SK-N-SH (cell line): ENCODE results near the gene PRADC1.

Experiments
- CHD2 ChIP-seq: fragments of 150-350 bp; IDR thresholded peaks from 2 replicates; pipeline ENCODE4 v1.6.1; 2018; ENCODE audit warnings: low read length; ENCODE audit not compliant: partially characterized antibody
- EP300 ChIP-seq, 2 experiments: IDR thresholded peaks; 2 replicates each; pipeline versions ENCODE4 v1.4.0 to v1.6.1; 2012; ENCODE audit warnings: borderline replicate concordance in 1 of 2, low read depth in 1 of 2, low read length in 1 of 2
- FOXJ3 ChIP-seq: sonication (generic); formaldehyde crosslinking; IDR thresholded peaks from 2 replicates; pipeline ENCODE4 v1.5.1; 2020; ENCODE audit warnings: mild to moderate bottlenecking, missing genetic modification reagents
- NFIC ChIP-seq: IDR thresholded peaks from 2 replicates; pipeline ENCODE4 v1.4.0; 2012; ENCODE audit warnings: borderline replicate concordance
- NRF1 ChIP-seq: IDR thresholded peaks from 2 replicates; pipeline ENCODE4 v1.6.1; 2012; ENCODE audit warnings: low read depth, mild to moderate bottlenecking, low read length
- POLR2AphosphoS5 ChIP-seq: IDR thresholded peaks from 2 replicates; pipeline ENCODE4 v1.6.1; 2012; ENCODE audit warnings: low read depth, low read length
- SMC3 ChIP-seq: IDR thresholded peaks from 2 replicates; pipeline ENCODE4 v1.6.1; 2012; ENCODE audit warnings: low read depth, low read length, improper control_type of control experiment
- TAF1 ChIP-seq: IDR thresholded peaks from 2 replicates; pipeline ENCODE4 v1.6.1; 2012; ENCODE audit warnings: low read depth, mild to moderate bottlenecking, low read length, moderate library complexity, borderline replicate concordance
- TCF12 ChIP-seq: IDR thresholded peaks from 2 replicates; pipeline ENCODE4 v1.4.0; 2012
- TF ChIP-seq, protein P1 (sequence below): IDR thresholded peaks from 2 replicates; pipeline ENCODE4 v1.6.1; 2012; ENCODE audit warnings: mild to moderate bottlenecking, low read depth, low read length, moderate library complexity
- TF ChIP-seq, protein P2 (sequence below): fragments of 200-600 bp; sonication (generic); IDR thresholded peaks from 2 replicates; pipeline ENCODE4 v1.6.1; 2017; ENCODE audit warnings: antibody characterized with exemption, mild to moderate bottlenecking, moderate library complexity
- TF ChIP-seq, protein P3 (sequence below): IDR thresholded peaks from 2 replicates; pipeline ENCODE4 v1.4.0; 2012; ENCODE audit warnings: low read depth, borderline replicate concordance
- TF ChIP-seq, protein P4 (sequence below): IDR thresholded peaks from 2 replicates; pipeline ENCODE4 v1.4.0; 2012; ENCODE audit warnings: low read depth

DNA sequence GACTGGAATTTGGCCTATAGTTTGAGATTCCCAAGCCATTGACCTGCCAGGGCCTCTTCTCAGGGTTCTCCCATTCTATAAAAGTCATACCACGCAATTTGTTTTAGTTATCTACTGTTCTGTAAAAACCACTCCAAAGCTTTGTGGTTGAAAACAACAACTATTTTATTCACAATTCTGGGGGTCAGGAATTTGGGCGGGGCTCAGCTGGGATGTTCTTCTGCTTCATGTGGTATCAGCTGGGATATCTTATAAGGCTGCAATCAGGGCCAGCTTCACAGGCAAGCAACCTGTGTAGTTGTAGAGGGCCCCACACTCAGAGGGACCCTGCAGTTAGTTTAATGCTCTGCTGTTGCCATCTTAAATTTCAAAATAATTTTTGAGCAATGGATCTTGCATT lies 47.1 kb downstream of the PRADC1 start:
- TF ChIP-seq, protein P1, sequence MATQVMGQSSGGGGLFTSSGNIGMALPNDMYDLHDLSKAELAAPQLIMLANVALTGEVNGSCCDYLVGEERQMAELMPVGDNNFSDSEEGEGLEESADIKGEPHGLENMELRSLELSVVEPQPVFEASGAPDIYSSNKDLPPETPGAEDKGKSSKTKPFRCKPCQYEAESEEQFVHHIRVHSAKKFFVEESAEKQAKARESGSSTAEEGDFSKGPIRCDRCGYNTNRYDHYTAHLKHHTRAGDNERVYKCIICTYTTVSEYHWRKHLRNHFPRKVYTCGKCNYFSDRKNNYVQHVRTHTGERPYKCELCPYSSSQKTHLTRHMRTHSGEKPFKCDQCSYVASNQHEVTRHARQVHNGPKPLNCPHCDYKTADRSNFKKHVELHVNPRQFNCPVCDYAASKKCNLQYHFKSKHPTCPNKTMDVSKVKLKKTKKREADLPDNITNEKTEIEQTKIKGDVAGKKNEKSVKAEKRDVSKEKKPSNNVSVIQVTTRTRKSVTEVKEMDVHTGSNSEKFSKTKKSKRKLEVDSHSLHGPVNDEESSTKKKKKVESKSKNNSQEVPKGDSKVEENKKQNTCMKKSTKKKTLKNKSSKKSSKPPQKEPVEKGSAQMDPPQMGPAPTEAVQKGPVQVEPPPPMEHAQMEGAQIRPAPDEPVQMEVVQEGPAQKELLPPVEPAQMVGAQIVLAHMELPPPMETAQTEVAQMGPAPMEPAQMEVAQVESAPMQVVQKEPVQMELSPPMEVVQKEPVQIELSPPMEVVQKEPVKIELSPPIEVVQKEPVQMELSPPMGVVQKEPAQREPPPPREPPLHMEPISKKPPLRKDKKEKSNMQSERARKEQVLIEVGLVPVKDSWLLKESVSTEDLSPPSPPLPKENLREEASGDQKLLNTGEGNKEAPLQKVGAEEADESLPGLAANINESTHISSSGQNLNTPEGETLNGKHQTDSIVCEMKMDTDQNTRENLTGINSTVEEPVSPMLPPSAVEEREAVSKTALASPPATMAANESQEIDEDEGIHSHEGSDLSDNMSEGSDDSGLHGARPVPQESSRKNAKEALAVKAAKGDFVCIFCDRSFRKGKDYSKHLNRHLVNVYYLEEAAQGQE: no peak
- TF ChIP-seq, protein P2, sequence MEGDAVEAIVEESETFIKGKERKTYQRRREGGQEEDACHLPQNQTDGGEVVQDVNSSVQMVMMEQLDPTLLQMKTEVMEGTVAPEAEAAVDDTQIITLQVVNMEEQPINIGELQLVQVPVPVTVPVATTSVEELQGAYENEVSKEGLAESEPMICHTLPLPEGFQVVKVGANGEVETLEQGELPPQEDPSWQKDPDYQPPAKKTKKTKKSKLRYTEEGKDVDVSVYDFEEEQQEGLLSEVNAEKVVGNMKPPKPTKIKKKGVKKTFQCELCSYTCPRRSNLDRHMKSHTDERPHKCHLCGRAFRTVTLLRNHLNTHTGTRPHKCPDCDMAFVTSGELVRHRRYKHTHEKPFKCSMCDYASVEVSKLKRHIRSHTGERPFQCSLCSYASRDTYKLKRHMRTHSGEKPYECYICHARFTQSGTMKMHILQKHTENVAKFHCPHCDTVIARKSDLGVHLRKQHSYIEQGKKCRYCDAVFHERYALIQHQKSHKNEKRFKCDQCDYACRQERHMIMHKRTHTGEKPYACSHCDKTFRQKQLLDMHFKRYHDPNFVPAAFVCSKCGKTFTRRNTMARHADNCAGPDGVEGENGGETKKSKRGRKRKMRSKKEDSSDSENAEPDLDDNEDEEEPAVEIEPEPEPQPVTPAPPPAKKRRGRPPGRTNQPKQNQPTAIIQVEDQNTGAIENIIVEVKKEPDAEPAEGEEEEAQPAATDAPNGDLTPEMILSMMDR: no peak
- no peak for TF ChIP-seq NFIC
- no peak for TF ChIP-seq FOXJ3
- no peak for TF ChIP-seq NRF1
- no peak for TF ChIP-seq POLR2AphosphoS5
- no peak for TF ChIP-seq TAF1
- TF ChIP-seq EP300 (IDR thresholded peaks at IDR 0.05; ENCODE audit: borderline replicate concordance in 1 of 2, low read depth in 1 of 2, low read length in 1 of 2): no peak
- no peak for TF ChIP-seq SMC3
- TF ChIP-seq, protein P3, sequence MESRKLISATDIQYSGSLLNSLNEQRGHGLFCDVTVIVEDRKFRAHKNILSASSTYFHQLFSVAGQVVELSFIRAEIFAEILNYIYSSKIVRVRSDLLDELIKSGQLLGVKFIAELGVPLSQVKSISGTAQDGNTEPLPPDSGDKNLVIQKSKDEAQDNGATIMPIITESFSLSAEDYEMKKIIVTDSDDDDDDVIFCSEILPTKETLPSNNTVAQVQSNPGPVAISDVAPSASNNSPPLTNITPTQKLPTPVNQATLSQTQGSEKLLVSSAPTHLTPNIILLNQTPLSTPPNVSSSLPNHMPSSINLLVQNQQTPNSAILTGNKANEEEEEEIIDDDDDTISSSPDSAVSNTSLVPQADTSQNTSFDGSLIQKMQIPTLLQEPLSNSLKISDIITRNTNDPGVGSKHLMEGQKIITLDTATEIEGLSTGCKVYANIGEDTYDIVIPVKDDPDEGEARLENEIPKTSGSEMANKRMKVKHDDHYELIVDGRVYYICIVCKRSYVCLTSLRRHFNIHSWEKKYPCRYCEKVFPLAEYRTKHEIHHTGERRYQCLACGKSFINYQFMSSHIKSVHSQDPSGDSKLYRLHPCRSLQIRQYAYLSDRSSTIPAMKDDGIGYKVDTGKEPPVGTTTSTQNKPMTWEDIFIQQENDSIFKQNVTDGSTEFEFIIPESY: no peak
- TF ChIP-seq, protein P4, sequence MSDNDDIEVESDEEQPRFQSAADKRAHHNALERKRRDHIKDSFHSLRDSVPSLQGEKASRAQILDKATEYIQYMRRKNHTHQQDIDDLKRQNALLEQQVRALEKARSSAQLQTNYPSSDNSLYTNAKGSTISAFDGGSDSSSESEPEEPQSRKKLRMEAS: no peak
- no peak for TF ChIP-seq CHD2
- no peak for TF ChIP-seq TCF12
